Urinary bladder (tissue), 4 donors: ENCODE measurements around the gene S100A14. TPM values are rescaled to one million over a fixed set of nuclear protein-coding genes. Genes with fewer than 3 reads are reported as not detected.

Experiments used
- DNase-seq: peaks from one replicate; pipeline ENCODE4 v3.0.0-alpha.2; 2015; ENCODE audit errors: extremely low spot score
- H3K27ac ChIP-seq: one replicate; pipeline ENCODE4 v1.5.1; 2013; ENCODE audit warnings: low read depth, mild to moderate bottlenecking, moderate library complexity
- H3K36me3 ChIP-seq: one replicate; pipeline ENCODE4 v1.6.1; 2013; ENCODE audit warnings: mild to moderate bottlenecking, moderate library complexity; ENCODE audit not compliant: insufficient read depth
- H3K4me1 ChIP-seq: one replicate; pipeline ENCODE4 v1.6.1; 2013; ENCODE audit warnings: mild to moderate bottlenecking, moderate library complexity; ENCODE audit not compliant: insufficient read depth
- H3K4me3 ChIP-seq: one replicate; pipeline ENCODE4 v1.5.1; 2013; ENCODE audit warnings: low read depth, low read length
- WGBS: extraction: QIAGEN DNeasy Blood & Tissue Kit; methylation state at CpG from one replicate; pipeline ENCODE4 v1.1.7; 2013; 5-methylcytosine and 5-hydroxymethylcytosine counted together
- polyA plus RNA-seq: library from polyadenylated mRNA; stranded (reverse); fragments of 200-250 nt; gene quantifications from one replicate; pipeline ENCODE4 v1.2.3, GENCODE V29; 2013
- total RNA-seq: library from RNA; depleted of rRNA; stranded (reverse); fragments of >200 nt; gene quantifications from one replicate; pipeline ENCODE4 v1.2.3, GENCODE V29; 2014
- donor health status: healthy with polysubstance abuse.
- donor health status: healthy.

The S100A14 gene
- total and polyA plus RNA-seq, 2 donors, result 7.1 to 8.1 TPM

DNA sequence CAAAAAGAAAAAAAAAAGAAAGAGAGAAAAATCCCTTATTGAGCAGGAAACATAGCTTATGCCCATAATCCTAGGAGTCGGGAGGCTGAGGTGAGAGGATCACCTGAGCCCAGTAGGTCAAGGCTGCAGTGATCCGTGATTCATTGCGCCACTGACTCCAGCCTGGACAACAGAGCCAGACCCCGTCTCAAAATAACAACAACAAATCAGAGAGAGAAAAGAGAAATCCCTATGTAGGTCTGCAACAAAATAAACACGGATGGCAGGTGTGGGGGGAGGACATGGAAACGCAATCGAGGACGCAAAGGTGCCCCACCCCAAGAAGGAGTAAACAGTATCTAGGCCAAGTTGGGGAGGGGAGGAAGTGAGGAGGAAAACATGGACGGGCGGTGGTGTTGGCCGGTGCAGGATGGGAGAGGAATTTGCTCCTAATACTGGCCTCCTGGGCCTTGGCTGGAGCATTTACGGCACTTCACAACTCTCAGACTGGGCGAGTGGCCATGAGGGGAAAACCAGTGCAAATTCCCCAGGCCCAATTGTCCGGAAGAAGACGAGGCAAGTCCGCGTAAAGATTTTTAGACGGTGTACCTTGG lies 17.1 kb upstream of the S100A14 start:
- 38% methylated on average over 18 of the region's 18 CpGs for WGBS
- DNase-seq, result no peak
- H3K4me1 ChIP-seq, result no peaks in the 10 kb centered on the region
- no peaks in the 10 kb centered on the region for H3K36me3 ChIP-seq
- H3K4me3 ChIP-seq, result peak overlapping the region; percentile 7
- peak overlapping the region; percentile 89 for H3K27ac ChIP-seq

DNA sequence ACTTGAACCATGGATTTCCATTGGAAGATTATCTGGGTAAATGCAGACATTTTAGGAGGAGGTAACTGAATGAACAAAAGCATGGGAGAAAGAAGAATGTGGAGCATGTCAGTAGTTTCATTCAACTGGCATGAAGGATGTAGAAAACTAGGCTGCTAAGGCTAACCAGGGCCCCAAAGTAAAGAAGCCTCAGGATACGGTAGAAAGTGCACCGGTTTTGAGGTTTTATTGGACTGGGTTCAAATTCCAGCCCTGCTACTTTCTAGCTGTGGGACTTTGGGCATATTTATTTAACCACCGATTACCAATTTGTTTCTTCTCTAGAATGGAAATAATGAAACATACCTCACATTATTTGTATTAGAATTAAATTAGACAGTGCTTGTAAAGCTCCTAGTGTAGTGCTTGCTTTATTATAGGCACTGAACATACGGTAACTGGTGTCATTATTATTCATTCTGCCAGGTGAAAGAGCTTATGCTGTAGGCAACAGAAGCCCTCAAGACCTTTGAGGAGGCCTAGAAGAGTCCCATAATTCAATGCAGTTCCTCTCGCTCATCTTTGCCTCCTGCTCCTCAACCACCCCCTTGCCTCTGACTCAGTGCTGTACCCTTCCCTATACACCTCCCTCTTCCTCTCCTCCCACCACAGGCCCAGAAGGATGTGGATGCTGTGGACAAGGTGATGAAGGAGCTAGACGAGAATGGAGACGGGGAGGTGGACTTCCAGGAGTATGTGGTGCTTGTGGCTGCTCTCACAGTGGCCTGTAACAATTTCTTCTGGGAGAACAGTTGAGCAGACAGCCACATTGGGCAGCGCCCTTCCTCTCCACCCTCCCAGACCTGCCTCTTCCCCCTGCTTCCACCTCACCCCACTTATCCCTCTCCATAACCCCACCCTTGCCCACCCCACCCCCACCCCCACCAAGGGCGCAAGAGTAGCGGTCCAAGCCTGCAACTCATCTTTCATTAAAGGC lies 15.2 kb upstream of the S100A14 start:
- Histone ChIP-seq H3K36me3 (no peaks in the 10 kb centered on the region), H3K27ac (no peak overlapping the region), H3K4me1 (no peaks in the 10 kb centered on the region), H3K4me3 (no peak overlapping the region)
- WGBS, result 76% methylated on average over 10 of the region's 10 CpGs
- DNase-seq, result no peak

GRCh38 chr1:153630384-153630783 lies 14.3 kb upstream of the S100A14 start:
- DNase-seq, result no peak
- 79% methylated on average over 7 of the region's 7 CpGs for WGBS
- no peak overlapping the region for H3K27ac ChIP-seq
- H3K36me3 ChIP-seq, result no peaks in the 10 kb centered on the region
- no peak overlapping the region for H3K4me3 ChIP-seq
- H3K4me1 ChIP-seq, result peaks cover 2% of the 10 kb centered on the region

DNA sequence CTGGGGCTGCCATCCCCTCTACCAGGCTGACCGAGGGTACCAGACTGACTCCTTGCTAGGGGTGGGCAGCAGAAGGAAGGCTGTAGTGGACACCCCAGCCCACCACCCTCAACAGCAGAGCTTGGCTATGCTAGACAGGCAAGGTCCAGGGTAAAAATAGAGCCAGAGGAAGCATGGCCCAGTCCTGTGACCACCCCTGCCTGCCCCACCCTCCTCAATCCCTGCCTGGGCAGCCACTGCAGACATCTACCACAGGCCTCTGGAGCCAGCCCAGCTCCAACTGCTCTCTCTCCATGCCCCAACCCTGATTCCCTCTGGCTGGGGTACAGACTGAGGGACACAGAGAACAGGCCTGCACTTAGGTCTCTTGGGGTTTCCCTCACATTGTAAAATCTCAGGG lies 13.8 kb upstream of the S100A14 start:
- no peak for DNase-seq
- Histone ChIP-seq H3K27ac (no peak overlapping the region), H3K4me3 (no peak overlapping the region), H3K4me1 (peaks cover 2% of the 10 kb centered on the region), H3K36me3 (no peaks in the 10 kb centered on the region)
- WGBS, result 75% methylated on average over 1 of the region's 1 CpG

GRCh38 chr1:153629343-153629665 lies 13.2 kb upstream of the S100A14 start:
- no peaks in the 10 kb centered on the region for H3K36me3 ChIP-seq
- H3K4me3 ChIP-seq, result no peak overlapping the region
- no peak for DNase-seq
- no peak overlapping the region for H3K27ac ChIP-seq
- H3K4me1 ChIP-seq, result peaks cover 2% of the 10 kb centered on the region
- 73% methylated on average over 5 of the region's 5 CpGs for WGBS

DNA sequence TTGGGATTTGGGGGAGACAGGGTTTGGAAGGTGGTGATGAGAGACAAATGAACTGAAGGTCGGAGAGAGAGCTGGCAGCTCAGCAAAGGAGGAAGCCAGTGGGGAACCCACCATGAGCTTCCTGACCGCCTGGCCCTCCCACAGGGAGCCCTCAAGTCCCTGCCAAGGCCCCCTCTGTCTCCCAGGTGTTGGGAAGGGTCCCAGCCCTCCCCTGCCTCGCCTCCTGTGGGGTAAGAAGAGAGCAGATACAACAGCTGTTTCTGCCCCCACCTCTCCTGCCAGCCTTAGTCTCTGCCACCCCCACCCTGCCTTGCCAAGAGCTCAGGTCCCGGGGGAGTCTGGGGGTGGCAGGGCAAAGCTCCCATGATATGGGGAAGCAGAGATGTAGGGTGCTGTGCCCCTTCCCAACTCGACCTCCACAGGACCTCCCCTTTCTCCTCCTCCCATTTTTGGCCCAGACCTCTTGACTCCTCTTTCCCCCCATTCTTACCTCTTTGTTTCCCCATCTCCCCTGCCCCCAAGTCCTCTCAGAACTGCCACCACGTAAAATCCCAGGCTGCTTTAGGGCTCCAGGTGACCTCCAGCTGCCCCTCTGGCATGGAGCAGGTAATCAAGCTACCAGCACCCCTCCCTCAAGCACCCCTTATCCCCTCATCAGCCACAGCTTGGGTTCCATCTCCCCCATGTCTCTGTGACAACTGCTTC lies 12.7 kb upstream of the S100A14 start:
- H3K4me3 ChIP-seq, result no peak overlapping the region
- no peak for DNase-seq
- no peaks in the 10 kb centered on the region for H3K36me3 ChIP-seq
- no peak overlapping the region for H3K27ac ChIP-seq
- WGBS, result 86% methylated on average over 6 of the region's 6 CpGs
- peaks cover 2% of the 10 kb centered on the region for H3K4me1 ChIP-seq

DNA sequence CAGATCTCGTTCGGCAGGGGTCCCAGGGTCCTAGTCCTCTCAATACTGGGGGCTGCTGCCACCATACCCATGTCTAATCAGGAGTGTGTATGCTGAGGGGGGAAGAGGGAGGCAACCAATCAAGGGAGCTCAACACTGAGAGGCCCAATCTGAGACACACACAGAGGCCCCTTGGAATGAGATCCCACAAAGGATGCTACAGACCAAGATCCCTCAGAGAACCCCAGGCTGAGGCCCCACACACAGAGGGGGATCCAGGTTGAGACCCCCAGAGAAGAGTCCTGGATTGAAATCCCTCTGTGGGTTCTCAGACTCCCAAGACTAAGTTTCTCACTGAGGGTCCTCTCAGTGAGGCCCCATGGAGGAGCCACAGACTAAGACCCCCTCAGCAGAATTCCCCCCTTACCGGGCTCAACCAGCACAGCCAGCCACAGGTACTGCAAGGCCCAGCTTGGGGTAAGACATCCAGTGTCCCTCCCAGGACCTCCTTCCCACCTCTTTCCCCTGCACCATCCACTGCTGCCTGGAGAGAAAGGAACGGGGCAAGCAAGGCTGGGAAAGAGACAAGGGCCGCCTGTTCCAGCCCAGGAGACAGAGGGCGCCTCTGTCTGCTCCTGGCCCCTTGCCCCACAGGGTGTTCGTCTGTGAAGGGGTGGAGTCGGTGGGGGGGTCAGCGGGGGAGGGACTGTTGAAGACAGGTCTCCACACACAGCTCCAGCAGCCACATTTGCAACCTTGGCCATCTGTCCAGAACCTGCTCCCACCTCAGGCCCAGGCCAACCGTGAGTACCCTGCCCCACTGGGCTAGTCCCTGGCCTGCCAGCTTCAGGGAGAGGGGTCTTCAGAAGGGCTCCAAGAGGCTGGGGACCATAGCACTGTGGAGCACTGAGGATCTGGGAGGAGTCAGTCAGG lies 11.8 kb upstream of the S100A14 start, which contains the start of gene S100A1:
Gene S100A1 (plus strand): TSS at position 720 of the 912 bp plus-strand sequence. CDS start 2,088 bp downstream, outside the sequence.
- 69% methylated on average over 10 of the region's 10 CpGs for WGBS
- peak within 1 kb of the TSS; percentile 90 for H3K27ac ChIP-seq
- H3K36me3 ChIP-seq, result no peaks in the 10 kb centered on the region
- DNase-seq, result no peak
- peaks cover 2% of the 10 kb centered on the region for H3K4me1 ChIP-seq
- H3K4me3 ChIP-seq, result peak within 1 kb of the TSS; percentile 47

GRCh38 chr1:153626904-153627714 lies 11.0 kb upstream of the S100A14 start, which contains the start of gene S100A13:
TSS of gene S100A13 (minus strand) at chr1:153627505. CDS start at chr1:153626472, 1,033 bp downstream.
- Histone ChIP-seq H3K4me3 (peak within 1 kb of the TSS; percentile 47), H3K4me1 (peaks cover 2% of the 10 kb centered on the region), H3K36me3 (no peaks in the 10 kb centered on the region), H3K27ac (peak within 1 kb of the TSS; percentile 90)
- 8% methylated on average over 28 of the region's 28 CpGs for WGBS
- no peak for DNase-seq

GRCh38 chr1:153626477-153626903 lies 10.4 kb upstream of the S100A14 start:
- no peak for DNase-seq
- no peaks in the 10 kb centered on the region for H3K36me3 ChIP-seq
- H3K4me3 ChIP-seq, result peak overlapping the region; percentile 47
- 48% methylated on average over 3 of the region's 3 CpGs for WGBS
- H3K27ac ChIP-seq, result peak overlapping the region; percentile 90
- peaks cover 2% of the 10 kb centered on the region for H3K4me1 ChIP-seq

GRCh38 chr1:153624965-153625611 lies 9.0 kb upstream of the S100A14 start:
- DNase-seq, result no peak
- H3K27ac ChIP-seq, result no peak overlapping the region
- H3K36me3 ChIP-seq, result no peaks in the 10 kb centered on the region
- 62% methylated on average over 10 of the region's 10 CpGs for WGBS
- no peak overlapping the region for H3K4me3 ChIP-seq
- peaks cover 2% of the 10 kb centered on the region for H3K4me1 ChIP-seq

DNA sequence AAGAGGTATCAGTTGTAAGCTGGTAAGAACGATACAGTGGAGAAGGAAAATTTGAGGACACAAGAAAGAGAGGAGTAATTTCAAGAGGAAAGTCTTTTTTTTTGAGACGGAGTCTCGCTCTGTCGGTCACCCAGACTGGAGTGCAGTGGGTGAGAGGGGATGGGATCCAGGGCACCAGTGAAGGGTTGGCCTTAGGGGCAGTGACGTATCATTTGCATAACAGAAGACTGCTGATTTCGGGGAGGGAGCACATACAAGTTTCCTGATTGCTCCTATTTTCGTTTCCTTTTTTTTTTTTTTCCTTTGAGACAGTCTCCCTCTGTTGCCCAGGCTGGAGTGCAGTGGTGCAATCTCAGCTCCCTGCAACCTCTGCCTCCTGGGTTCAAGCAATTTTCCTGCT lies 7.0 kb upstream of the S100A14 start:
- Histone ChIP-seq H3K4me3 (no peak overlapping the region), H3K4me1 (peaks cover 2% of the 10 kb centered on the region), H3K27ac (no peak overlapping the region), H3K36me3 (peaks cover 2% of the 10 kb centered on the region)
- no peak for DNase-seq
- WGBS, result 80% methylated on average over 7 of the region's 7 CpGs

GRCh38 chr1:153619171-153619570 lies 3.0 kb upstream of the S100A14 start:
- no peaks in the 10 kb centered on the region for H3K4me1 ChIP-seq
- WGBS, result 95% methylated on average over 6 of the region's 6 CpGs
- DNase-seq, result no peak

More at GRCh38 chr1:153619171-153619570, 3.0 kb upstream of the S100A14 start:
- peaks cover 2% of the 10 kb centered on the region for H3K36me3 ChIP-seq
- no peak overlapping the region for H3K4me3 ChIP-seq
- H3K27ac ChIP-seq, result no peak overlapping the region
